Amniotic stem cell (primary cell): ENCODE results near the gene FOXD4L3.
"Not testable (repeated sequence)": the region's sequence is repeated elsewhere in the genome, so short reads cannot be mapped to it uniquely, and the experiment has no call there.

Experiments used
- DNase-seq: peaks from one replicate; lab custom pipeline; 2025; lab: John Stamatoyannopoulos, UW

FOXD4L3 gene

GRCh38 chr9:68302567-68302966, at the start of gene FOXD4L3:
Gene FOXD4L3, plus strand, starts transcription at chr9:68302867. Its CDS starts 85 bp downstream, at chr9:68302952.
- DNase-seq, result not testable (repeated sequence)

DNA sequence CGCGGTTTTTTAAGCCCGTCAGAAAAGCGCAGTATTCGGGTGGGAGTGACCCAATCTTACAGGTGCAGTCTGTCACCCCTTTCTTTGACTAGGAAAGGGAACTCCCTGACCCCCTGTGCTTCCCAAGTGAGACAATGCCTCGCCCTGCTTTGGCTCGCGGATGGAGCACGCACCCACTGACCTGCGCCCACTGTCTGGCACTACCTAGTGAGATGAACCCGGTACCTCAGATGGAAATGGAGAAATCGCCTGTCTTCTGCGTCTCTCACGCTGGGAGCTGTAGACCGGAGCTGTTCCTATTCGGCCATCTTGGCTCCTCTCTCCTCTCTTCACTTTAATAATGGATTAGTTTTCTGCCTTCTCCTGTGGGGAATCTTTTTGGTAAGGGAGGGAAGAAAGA, 21.6 kb upstream of the FOXD4L3 start:
- DNase-seq, result not testable (repeated sequence)

DNA sequence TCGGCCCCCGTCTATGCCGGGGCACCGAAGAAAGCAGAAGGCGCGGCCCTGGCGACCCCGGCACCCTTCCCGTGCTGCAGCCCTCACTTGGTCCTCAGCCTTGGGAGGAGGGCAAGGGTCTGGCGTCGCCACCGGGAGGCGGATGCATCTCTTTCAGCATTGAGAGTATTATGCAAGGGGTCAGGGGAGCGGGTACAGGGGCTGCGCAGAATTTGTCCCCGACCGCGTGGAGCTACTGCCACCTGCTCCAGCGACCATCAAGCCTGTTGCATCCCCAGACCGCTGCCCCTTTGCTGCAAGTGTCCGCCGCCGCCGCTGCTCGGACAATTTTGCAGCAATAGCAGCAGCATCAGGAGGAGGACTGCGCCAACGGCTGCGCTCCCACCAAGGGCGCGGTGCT, 1.1 kb downstream of the FOXD4L3 start:
- not testable (repeated sequence) for DNase-seq

DNA sequence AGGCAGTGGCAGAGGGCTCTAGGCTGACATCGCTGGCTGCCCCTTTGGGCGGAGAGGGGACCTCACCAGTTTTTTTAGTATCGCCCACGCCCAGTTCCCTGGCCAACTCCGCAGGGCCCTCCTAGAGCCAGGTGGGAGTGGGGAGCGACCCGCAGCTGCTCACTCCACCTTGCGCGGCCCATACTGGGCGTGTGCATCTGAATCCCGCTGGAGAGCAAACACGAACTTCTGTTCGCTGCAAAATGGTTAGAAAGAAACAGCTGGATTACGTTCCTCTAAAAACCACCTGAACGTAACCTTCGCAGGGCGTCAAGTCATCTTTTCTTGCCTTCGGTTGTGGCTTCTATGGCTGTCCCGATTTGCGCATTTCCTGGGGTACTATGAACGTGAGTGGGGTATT, 1.5 kb downstream of the FOXD4L3 start:
- not testable (repeated sequence) for DNase-seq

DNA sequence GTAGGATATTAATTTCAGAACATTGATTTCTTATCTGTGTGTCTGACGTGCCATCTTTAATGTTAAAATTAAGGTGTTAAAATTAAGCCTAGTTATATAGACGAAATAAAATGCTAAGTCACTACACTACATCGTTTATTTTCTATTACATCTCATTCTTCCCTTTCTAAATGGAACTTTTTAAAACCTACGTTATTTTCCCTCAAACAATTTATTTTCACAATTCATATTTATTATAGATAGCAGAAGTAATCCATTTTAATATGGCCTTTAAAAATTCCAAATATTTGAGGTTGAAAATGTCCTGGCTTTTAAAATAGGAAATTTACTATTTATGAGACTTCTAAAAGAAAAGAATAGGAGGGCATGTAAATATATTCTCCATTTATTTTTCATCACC, 2.1 kb downstream of the FOXD4L3 start:
- not testable (repeated sequence) for DNase-seq

DNA sequence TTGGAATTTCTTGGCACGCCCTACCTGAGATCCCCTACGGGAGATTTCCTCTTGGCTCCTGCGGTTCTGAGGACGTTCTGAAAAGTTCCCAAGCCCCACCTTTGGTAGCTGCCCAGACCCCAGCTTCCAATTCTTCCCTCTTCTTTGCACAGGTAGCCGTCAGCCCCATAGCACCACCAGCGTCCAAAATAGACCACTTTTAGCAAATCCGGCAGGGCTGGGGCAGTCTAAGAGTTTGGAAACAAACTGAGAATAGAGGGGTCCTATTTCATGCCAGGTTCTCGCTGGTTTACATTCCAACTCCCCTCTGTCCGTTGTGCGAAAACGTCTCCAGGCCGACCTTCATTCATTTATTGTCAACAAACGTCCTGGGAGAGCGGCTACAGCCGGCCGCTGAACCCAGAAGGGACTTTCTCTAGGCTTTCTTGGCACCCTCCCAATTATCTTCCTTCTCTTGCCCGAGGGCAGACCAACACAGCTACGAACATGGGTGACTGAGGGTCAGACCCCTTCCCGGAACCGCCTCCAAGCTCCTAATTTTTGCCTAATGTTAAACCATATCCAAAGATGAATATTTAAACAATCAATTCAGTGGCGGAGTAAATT, 3.1 kb downstream of the FOXD4L3 start:
- DNase-seq, result not testable (repeated sequence)

GRCh38 chr9:68306391-68306964, 3.8 kb downstream of the FOXD4L3 start:
- DNase-seq, result not testable (repeated sequence)

DNA sequence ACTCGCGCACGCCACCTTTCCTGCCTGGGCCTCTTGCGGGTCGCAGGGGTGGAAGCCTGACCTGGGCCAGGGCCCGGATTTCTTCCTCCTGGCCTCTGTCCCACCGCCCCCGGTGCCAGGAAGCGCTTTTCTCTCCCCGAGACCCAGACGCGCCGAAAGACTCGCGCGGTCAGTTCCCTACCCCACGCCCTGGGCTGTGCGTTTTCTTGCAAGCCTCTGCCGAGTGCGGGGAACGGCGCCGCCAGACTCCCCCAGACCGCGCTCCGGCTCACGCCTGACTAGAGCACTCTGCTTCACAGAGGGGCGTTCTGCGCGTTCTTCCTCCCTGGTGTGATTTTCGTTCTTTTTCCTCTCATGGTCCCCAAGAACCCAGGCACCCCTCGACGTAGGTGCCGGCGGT, 4.5 kb downstream of the FOXD4L3 start:
- DNase-seq, result not testable (repeated sequence)

- DNase-seq, result not testable (repeated sequence)
Observed at GRCh38 chr9:68307654-68308053, 5.0 kb downstream of the FOXD4L3 start.

DNA sequence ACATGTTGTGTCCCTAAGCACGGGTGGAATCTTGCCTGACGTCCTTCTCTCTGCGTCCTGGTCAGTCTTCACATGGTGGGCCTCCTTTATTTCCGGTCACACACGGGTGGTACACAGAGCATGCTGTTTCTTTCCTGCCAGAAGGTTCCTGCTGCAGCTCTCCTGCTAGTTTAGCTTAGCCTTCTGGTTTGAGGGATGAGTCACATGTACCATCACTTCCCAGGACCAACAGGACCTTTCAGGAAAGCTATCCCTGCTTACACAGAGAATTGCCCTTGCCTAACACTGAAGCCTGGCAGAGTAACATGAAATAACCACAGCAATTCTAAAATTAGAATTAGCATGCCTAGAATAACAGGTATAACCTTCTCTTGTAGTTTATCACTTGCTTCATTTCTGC, 8.5 kb downstream of the FOXD4L3 start:
- DNase-seq, result not testable (repeated sequence)

GRCh38 chr9:68318209-68318608, 15.5 kb downstream of the FOXD4L3 start:
- DNase-seq, result not testable (repeated sequence)

DNA sequence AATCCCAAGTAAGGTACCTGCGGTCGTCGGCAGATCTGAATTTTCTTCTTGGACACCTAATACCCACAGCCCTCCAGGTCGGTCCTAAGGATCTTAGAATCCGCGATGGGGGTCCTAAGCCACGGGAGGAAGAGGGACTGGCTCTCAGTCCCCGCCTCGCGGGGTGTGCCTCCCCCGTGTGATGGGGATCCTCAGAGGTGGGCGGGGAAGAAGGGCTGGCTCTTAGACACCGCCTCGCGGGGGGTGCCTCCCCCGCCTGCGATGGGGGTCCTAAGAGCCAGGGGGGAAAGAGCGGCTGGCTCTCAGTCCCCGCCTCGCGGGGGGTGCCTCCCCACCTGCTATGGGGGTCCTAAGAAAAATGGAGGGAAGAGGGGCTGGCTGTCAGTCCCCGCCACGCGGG, 21.1 kb downstream of the FOXD4L3 start:
- DNase-seq, result not testable (repeated sequence)

DNA sequence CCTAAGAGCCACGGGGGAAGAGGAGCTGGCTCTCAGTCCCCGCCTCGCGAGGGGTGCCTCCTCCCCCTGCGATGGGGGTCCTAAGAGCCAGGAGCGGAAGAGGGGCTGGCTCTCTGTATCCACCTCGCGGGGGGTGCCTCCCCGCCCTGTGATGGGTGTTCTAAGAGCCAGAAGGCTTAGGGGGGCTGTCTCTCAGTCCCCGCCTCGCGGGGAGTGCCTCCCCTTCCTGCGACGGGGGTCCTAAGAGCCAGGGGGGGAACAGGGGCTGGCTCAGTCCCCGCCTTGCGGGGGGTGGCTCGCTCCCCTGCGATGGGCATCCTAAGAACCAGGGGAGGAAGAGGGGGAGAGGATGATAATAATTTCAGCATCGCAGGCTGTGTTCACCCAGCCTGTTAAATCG, 21.9 kb downstream of the FOXD4L3 start:
- not testable (repeated sequence) for DNase-seq

DNA sequence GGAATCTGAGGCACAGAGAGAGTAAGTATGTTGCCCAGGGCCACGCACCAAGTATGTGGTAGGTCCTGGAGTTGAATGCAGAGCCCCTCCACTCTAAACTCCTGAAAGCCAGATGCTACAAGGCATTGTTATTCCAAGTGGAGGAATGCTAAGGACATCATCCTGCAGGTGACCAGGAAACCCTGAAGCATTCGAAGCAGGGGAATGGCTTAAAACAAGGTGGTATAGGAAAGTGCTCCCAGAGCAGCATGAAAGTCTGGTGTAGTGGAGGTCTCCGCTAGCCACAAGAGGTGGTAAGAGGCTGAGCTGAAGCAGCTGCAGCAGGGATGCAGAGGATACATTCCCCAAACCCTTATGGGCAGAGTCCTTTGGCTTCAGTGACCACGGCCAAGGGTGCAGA, 26.4 kb downstream of the FOXD4L3 start:
- not testable (repeated sequence) for DNase-seq

- DNase-seq, result not testable (repeated sequence)
Observed at GRCh38 chr9:68330531-68331173, 28.0 kb downstream of the FOXD4L3 start.

GRCh38 chr9:68332122-68332521, 29.5 kb downstream of the FOXD4L3 start:
- DNase-seq, result not testable (repeated sequence)

- not testable (repeated sequence) for DNase-seq
Observed at GRCh38 chr9:68335935-68336334, 33.3 kb downstream of the FOXD4L3 start.

DNA sequence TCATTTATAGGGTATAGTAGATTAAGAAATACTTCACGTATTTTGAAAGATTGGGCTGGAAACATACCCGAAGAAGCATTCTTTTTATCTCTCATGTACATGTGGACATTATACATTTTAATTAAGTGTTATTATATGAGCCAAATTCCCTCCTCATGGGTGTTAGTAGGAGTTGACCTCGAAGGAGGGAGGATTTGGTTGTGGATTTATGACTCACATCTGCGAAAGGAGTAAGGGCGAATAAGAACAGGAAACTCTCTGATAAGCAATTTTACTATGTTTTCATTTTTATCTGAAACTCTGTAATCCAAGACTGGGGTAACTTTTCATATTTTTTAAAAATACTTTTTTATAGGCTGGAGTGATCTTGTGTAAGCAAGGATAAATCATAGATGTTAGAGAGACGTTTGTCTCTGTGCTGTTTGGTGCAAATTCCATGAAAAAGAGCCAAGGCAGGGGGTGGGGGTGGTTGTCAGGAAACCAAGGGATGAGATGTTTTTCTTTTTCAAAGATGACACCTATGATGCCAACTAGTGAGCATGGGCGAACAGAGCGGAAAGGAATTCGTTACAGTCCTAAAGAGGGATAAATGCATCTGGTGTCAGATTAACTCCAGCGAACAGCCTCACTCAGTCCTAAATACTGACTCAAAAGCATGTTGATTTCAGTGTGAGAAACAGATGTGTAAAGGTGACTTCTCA, 34.1 kb downstream of the FOXD4L3 start:
- not testable (repeated sequence) for DNase-seq

- DNase-seq, result not testable (repeated sequence)
Observed at GRCh38 chr9:68338000-68338399, 35.3 kb downstream of the FOXD4L3 start.

- DNase-seq, result not testable (repeated sequence)
Observed at GRCh38 chr9:68342265-68343025, 39.8 kb downstream of the FOXD4L3 start.

GRCh38 chr9:68343242-68343641, 40.6 kb downstream of the FOXD4L3 start:
- not testable (repeated sequence) for DNase-seq

DNA sequence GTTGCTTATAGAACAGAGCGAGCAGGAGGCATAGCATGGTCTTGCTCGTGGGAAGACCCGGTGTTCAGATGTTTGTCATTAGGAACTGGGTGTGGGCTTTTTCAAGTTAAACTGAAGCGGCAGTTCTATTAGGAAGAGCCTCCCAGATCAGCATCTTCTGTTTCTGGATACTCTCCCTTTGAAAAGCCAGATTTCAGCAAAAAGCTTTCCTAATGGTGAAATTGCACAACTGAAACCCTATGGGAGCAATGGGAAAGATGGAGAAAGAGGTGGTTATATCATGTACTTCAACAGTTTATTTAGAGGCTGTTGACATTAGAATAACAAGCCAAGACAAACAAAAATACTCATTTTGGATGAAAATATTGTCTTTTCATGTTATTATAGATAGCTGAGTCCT, 41.3 kb downstream of the FOXD4L3 start:
- DNase-seq, result not testable (repeated sequence)
